HuH-7.5 (cell line): ENCODE measurements around the gene NEUROD2.
A peak's percentile ranks its signal among the peaks of the same experiment; 100 is the strongest.

ENCODE experiments used
- DNase-seq: peaks from one replicate; pipeline ENCODE4 v3.0.0; 2011; ENCODE audit warnings: low spot score

Gene NEUROD2

DNA sequence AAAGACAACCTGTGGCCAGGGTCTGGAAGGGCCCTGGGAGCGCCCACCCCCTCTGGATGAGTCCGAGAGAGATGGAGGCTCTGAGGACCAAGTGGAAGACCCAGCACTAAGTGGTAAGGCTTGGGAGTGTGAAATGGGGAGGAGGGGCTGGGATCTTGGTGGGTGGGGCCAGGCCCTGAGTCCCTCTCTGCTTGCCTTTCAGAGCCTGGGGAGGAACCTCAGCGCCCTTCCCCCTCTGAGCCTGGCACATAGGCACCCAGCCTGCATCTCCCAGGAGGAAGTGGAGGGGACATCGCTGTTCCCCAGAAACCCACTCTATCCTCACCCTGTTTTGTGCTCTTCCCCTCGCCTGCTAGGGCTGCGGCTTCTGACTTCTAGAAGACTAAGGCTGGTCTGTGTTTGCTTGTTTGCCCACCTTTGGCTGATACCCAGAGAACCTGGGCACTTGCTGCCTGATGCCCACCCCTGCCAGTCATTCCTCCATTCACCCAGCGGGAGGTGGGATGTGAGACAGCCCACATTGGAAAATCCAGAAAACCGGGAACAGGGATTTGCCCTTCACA lies 28.0 kb upstream of the NEUROD2 start:
- DNase-seq = no peak

DNA sequence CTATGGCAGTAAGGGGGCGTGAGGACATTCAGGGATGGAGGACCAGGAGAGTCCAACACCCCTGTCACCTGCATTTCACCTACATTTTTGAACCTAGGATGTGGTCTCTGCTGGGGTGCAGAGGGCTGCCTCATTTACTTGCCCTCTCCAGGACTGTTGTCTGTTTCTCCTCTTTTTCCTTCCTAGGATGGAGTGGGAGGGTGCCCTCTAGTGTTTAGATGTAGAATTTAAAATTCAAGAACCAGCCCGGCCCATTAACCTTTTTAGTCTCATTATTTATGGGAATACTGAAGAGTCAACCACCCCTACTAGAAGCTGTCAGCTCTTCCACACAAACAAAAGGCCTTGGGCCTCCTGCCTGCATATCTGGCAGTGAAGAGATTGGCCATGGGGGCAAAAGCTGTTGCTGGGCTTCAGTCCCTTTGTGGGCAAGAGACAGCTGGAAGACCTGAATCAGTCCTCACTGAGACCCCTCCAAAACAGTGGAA lies 26.7 kb upstream of the NEUROD2 start:
- peak; percentile 63 for DNase-seq

DNA sequence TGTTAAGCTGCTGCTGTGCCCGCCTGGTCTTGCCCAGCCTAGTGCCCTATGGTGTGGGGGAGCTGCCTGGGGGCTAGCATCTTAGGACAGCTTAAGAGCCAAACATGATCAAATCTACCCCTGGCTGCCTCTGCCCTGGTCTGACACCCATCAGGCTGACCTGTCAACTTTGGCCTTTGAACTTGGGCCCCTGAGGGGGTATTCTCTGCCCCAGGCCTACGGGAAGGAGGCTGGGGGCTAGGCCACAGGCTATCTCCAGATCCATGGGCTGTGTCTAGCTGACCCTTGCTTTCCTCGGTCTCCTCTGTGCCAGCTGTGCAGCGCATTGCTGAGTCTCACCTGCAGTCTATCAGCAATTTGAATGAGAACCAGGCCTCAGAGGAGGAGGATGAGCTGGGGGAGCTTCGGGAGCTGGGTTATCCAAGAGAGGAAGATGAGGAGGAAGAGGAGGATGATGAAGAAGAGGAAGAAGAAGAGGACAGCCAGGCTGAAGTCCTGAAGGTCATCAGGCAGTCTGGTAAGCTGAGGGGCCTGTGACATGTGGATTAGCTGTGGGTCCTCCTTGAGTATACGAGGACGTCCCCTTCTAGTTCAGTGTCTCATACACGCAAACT lies 26.0 kb upstream of the NEUROD2 start:
- no peak for DNase-seq

DNA sequence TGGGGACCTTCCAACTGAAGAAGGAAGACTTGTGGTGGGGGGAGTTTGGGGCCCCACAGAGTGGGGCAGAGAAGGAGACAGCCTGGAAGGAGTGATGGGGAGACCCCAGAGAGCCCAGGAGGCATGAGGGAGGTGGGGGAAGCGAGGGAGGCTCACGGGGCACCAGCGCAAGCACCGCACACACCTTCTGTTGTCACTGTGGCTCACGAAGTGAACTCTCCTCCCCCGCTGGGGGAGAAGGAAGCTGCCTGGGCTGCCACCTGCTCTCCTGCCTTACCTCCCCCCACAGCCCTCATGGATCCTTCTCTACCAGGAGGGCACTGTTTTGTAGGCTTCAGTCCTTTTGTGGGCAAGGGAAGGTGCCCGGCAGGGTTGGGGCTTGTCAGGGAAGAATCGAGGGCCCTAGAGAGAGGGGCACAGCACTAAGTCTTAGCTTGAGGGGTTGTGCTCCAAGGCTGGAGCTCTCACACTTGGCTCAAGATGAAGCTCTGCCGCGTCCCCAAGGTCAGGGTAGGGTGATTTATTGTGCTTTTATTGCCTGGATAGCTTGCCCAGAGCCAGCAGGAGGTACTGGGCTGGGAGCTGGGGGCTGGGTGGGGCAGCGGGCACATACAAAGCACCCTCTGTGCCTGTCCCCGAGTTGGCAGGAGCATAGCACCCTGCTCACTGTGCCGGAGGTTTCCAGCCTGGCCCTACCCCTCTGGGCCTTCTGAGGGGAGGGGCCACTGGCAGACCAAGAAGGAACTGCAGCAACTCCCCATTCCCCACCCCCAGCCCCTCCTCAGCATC lies 24.6 kb upstream of the NEUROD2 start:
- no peak for DNase-seq

DNA sequence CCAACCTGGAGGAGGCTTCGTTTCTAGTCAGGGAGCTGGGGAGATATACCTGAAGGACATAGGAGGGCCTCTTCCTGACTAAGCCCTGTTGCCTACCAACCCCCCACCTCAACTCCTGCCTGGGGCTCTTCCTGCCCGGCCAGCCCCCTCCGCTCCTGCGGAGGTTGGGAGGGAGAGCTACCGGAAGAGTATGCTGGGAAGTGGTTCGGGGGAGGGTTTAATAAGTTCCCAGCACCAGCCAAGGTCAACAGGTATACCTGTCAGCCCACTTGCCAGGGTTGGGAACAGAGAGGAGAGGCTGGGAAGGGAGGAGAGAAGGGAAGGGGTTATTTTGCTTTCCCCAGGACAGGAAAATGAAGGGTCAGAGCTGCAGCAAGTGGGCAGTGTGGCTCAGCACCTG lies 23.7 kb upstream of the NEUROD2 start:
- DNase-seq = no peak

DNA sequence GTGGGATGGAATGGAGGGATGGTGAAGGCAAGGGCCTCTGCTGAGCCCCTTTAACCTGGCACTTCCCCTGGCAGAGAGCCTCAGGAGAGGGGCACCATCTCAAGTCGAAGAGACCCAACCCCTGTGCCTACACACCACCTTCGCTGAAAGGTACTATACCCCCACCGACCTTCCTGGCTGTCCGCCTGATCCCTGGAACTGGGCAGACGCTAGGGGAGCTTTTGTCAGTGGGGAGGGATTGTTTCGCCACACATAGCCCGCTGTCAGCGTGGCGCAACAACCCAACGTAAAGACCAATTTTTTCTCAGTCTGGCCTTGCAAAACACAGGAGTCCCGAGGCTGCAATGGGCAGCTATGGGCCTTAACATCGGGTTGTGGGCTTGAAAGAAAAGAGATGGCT lies 22.2 kb upstream of the NEUROD2 start:
- DNase-seq = no peak

DNA sequence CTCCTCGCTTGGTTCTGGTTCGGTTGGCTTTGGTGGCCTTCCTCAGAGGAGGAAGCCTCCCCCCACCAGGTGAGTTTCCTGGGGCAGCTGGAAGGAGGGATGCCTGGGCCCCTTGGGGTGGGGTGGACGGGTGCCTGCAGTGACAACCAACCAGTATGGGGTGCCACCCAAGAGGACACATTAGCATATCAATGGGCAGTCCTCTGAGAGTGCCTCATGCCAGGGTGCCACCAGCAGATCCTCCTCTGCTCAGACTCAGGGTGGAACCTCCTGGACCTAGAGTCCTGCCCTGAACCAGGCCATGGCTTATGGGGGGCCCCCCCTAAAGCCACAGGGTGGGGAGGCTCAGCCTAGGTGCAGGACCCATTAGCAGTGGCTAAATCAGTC lies 21.8 kb upstream of the NEUROD2 start:
- no peak for DNase-seq

DNA sequence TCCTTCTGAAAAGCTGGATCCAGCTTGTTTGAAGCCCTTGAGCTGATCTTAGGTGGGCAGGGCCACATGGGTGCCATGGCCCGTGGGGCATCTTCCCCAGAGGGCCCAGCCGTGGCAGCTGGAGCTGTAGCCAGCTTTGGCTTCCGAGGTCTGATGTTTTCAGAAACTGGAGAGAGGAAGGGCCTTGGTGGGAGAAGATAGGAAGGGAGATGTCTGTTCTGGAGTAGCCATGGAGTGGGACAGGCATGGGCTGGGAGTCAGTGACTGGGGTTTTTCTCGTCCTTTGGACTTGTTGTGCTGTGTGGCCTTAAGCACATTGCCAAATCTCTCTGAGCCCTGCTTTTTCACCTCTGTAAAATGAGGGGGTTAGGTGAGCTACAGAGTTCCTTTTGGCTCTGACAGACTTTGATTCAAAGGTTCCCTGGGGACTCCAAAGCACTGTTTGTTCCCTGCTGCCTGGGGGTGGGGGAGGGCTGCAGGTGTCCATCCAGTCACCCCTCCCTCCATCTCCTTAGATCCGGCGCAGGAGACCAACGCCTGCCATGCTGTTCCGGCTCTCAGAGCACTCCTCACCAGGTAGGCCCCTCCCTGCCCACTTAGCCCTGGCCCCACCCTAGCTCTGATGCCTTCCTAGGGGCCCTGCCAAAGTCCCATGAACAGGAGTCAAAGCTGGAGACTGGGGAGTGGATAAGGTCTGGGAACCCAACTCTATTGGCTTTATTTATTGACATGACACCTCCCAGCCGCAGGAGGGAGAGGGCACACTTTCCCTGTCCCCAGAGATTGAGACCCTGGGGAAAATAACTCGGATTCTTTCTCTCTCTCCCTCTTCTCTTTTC lies 21.2 kb upstream of the NEUROD2 start:
- no peak for DNase-seq

DNA sequence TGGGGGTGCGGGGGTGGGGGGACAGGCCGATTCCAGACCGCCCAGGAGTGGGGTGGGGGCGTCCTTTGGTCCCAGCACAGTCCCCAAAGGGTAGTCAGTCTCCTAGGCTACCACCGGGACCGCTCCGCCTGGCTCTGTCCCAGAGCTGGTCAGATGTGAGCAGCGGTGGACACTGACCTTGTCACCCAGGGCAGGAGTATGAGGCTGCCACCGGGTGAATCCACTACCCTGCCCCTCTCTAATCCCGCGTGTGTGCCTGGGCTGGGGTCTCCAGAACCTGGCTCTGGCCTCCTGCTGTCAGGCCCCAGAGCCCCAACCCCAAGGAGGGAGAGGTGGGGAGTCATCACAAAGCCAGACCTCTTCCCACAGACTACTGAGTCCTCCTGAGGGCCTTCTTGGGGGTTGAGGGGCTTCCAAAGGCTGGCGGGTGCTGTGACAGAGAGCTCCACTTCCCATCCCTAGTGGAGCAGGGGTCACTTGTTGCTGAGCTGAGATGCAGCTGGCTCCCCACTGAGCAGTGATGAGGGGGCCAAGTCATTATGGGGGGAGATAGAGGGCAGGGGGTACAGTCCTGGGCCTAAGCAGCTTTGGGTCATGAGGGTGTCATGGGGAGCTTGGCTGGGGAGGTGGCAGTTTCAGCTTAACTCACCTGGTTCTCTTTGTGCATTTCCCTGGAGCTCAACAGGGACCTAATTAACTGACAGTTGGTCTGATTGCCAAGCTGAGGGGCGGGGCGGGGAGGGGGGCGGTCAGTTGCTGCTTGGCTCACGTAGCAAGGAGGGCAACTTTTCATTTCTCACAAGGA lies 20.2 kb upstream of the NEUROD2 start:
- DNase-seq = no peak

DNA sequence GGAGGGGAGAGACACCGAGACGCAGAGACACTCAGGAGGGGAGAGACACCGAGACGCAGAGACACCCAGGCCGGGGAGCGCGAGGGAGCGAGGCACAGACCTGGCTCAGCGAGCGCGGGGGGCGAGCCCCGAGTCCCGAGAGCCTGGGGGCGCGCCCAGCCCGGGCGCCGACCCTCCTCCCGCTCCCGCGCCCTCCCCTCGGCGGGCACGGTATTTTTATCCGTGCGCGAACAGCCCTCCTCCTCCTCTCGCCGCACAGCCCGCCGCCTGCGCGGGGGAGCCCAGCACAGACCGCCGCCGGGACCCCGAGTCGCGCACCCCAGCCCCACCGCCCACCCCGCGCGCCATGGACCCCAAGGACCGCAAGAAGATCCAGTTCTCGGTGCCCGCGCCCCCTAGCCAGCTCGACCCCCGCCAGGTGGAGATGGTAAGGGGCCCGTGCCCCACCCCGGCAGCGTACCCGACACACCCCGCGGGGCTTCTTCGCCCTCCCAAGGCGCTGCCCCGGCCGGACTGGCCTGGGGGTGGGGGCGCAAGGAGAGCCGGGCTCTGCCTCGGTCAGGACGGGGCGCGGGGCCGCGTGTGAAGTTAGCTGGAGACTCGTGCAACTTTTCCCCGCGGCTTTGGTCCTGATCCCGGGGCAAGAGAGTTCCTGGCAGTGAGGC lies 19.5 kb upstream of the NEUROD2 start:
- DNase-seq = no peak

DNA sequence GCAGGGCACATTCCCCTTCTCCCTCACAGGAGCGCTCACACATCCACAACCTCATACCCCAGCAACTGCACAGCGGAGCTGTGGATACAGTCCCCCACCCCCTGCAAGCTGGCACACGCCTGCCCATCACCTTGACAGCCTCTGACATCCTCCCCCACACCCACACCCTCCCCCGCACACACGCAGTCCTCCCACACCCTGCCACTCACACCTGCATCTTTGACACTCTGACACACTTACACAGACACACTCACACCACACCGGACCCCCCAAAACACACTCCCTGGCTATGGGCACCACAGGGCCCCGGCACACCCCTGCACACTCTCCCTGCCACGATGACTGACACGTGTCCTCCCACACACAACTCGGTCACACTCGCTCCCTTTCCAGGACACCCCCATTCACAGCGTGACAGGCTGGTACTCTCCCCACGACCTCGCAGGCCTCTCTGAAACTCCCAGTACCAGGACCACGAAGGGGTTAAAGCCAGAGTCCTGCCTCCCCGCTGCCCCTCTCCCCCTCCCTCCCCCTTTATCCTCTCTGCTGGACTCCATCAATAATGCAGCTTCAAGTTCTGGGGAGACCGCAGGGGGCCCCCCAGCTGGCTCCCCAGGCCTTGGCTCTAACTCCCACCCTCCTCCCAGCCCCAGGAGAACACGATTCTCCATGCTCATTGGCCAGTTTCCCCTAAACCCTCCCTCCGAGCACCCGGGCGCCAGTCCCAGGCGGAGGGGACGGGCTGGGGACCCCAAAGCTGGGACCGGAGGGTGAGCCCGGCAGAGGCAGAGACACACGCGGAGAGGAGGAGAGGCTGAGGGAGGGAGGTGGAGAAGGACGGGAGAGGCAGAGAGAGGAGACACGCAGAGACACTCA lies 18.7 kb upstream of the NEUROD2 start, which contains the start of gene PPP1R1B:
PPP1R1B (plus strand) TSS at position 782 of the 876 bp plus-strand sequence. CDS start 441 bp downstream, outside the sequence.
- DNase-seq = no peak

DNA sequence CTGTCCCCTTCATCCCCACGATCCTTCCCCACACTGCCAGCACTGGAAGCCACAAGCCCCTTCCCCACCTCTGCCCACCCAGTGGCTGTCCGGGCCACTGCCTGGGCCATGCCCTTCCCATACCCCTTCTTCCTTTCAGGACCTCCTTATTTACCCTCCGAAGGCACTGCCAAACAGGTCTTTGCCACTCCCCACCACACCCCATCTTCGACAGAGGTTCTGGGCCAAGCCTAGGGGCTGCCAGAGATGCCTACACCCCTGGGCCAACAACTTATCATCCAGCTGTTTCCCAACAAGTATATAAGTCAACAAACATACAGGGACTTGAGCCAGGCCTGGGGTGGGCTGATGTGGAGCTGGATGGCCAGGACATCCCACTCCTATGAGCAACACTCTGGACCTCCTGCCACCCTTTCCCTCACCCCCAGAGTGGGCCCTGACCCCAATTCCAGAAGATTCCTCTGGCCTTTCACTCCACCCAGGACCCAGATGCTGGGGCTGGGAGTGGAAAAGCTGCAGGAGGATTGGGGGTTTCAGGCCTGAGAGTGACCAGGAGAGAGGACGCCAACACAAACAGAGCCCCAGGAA lies 17.6 kb upstream of the NEUROD2 start:
- DNase-seq = no peak

DNA sequence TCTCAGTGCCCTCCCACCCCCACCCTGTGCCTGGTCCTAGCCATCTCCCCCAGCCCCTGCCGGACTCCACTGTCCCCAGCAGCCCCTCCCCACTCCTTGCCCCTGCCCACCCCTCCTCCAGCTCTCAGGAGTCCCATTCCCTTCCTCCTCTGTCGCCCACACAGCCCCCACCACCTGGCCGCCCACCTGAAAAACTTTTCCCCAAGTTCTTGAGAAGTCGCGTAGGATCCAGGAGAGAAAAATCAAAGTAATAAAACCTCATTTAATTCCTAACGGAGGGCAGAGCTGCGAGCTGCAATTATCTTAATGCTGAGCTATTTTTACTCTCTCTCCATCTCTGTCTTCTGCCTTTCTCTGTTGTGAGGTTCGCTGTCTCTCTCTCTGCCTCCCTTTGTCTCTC lies 16.6 kb upstream of the NEUROD2 start:
- no peak for DNase-seq

DNA sequence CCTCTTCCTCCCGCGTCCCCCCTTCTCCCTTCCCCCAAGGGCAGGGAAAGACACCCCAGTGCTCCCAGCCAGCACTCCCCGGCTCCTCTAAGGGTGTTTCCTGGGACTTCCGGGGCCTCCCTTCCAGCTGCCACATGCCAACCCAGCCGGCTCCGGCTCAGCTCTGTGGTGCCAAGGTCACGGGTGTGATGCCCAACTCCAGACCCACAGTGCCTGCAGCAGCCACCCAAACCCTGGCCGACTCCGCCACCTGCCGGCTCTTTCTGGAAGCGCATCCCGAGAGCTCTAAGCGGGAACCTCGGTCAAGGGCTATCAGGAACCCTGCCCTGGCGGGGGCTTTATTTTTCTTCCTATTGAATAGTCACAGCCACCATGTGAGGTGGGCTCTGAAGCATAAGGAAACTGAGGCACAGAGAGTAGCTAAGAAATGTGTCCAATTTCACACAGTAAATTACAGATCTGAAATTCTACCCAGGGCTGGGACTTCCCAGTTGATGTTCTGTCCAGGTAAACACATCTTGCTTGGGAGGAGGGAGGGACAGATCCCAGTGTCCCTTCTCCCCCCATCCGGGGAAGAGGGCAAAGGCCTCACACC lies 15.7 kb upstream of the NEUROD2 start:
- peak; percentile 87 for DNase-seq

DNA sequence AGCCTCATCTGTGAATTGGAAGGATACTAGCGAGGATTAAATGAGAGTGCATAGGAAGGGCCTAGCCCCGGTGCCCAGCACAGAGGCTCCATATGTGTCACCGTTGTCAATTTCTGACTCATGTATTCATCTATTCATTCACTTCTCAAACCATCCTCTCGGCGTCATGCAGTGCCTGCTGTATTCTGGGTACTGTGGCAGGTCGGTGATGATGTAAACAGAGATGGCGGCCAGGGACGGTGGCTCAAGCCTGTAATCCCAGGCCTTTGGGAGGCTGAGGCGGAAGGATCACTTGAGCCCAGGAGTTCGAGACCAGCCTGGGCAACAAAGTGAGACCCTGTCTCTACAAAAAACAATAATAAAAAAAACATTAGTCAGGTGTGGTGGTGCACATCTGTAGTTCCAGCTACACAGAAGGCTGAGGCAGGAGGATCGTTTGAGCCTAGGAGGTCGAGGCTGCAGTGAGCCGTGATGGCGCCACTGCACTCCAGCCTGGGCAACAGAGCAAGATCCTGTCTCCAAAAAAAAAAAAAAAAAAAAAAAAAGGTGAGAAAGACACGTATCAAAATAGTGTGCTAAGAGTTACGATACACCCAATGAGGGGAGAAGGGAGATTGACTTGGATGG lies 14.8 kb upstream of the NEUROD2 start:
- DNase-seq = no peak

DNA sequence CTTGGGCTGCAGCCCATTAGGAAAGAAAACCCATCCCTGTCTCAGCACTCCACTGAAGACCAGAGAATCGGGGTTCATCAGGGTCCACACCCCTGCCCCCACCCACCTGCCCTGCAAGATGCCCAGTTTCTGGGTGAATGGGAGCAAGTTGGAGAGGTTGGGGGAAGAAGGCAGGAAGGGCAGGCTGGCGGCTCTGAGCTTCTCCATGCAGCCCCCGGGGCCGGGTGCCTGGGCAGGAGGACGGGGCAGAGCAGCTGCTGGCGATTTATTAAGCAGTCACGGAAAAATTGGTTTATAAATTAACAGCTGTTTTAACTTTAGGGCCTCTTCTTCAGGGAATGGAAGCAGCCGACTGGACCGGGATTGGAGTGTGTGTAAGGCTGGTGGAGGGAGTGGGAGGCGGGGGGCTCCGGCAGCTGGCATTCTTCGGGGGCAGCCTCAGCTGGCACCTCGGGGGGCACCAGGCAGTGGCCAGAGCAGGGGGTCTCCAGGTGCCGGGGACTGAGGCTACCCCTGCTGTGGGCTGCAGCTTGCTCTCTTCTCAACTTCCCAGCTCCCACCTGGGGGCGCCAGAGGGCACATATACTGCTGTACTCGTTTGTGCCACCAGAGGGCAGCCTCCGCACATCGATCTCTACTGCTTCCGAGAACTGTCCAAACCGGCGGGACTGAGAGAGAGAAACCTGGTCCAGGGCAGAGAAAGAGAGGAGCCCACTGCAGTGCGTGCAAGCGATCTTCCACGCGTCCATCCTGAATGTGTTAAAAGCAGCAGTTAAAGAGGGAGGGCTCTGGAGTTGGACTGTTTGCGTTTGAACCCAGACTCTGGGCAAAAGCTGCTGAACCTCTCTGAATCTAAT lies 14.0 kb upstream of the NEUROD2 start:
- peak; percentile 94 for DNase-seq

DNA sequence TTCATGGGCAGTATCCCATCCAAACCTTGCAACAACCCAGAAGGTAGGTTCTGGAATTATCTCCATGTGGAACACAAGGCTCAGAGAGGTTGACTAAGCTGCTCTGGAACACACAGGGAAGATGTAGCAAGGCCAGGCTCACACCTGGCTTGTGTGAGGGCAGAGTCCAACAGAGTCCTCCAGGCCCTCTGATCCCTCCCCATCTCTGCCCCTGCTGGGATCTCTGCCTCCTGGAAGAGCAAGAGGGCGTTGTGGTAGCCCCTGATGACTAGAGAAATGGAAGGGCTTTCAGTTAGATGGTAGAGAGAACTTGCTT lies 12.0 kb upstream of the NEUROD2 start:
- DNase-seq = no peak
